GM20431 (cell line): ENCODE data around the gene GUCY1A1.

Experiments
- in situ Hi-C: fragments of 300-500 bp; cut with MseI, MboI; formaldehyde crosslinking; loops from one replicate; pipeline ENCODE4 v1.15.0; 2020; ENCODE audit warnings: low sequenced_read_pairs; ENCODE audit not compliant: unreplicated experiment

GUCY1A1 gene

GRCh38 chr4:155657985-155658680, 8.5 kb upstream of the GUCY1A1 start:
- in situ Hi-C loops: no loop called here

GRCh38 chr4:155658681-155659064, 8.0 kb upstream of the GUCY1A1 start:
- in situ Hi-C loops: no loop called here

GRCh38 chr4:155659176-155659575, 7.5 kb upstream of the GUCY1A1 start:
- in situ Hi-C loops: no loop called here

GRCh38 chr4:155660436-155660835, 6.2 kb upstream of the GUCY1A1 start:
- in situ Hi-C loops: no loop called here

- in situ Hi-C loops: no loop called here
These were observed 1.6 kb upstream of the GUCY1A1 start for GRCh38 chr4:155665054-155665453.

- in situ Hi-C loops: no loop called here
These were observed 547 bp downstream of the GUCY1A1 start for GRCh38 chr4:155667222-155667567.

- in situ Hi-C loops: no loop called here
These were observed 1.2 kb downstream of the GUCY1A1 start for GRCh38 chr4:155667568-155668511.

GRCh38 chr4:155668707-155669220, 2.1 kb downstream of the GUCY1A1 start:
- in situ Hi-C loops: no loop called here

GRCh38 chr4:155672342-155672741, 5.7 kb downstream of the GUCY1A1 start:
- in situ Hi-C loops: no loop called here

- in situ Hi-C loops: no loop called here
These were observed 6.9 kb downstream of the GUCY1A1 start for GRCh38 chr4:155673453-155673979.

- in situ Hi-C loops: no loop called here
These were observed 8.0 kb downstream of the GUCY1A1 start for GRCh38 chr4:155674669-155675071.

- in situ Hi-C loops: no loop called here
These were observed 9.2 kb downstream of the GUCY1A1 start for GRCh38 chr4:155675709-155676429.

- in situ Hi-C loops: no loop called here
These were observed 9.8 kb downstream of the GUCY1A1 start for GRCh38 chr4:155676430-155676825.

- in situ Hi-C loops: no loop called here
These were observed 11.4 kb downstream of the GUCY1A1 start for GRCh38 chr4:155678011-155678410.

GRCh38 chr4:155679343-155679742, 12.7 kb downstream of the GUCY1A1 start:
- in situ Hi-C loops: no loop called here

GRCh38 chr4:155681886-155682285, 15.2 kb downstream of the GUCY1A1 start:
- in situ Hi-C loops: no loop called here

GRCh38 chr4:155684423-155684822, 17.8 kb downstream of the GUCY1A1 start:
- in situ Hi-C loops: no loop called here

GRCh38 chr4:155684892-155685541, 18.4 kb downstream of the GUCY1A1 start:
- in situ Hi-C loops: no loop called here

- in situ Hi-C loops: no loop called here
These were observed 20.8 kb downstream of the GUCY1A1 start for GRCh38 chr4:155687380-155687982.
